ENCODE results near the gene KCNK6. TPM values are rescaled to one million over a fixed set of nuclear protein-coding genes. Genes with fewer than 3 reads are reported as not detected.

The KCNK6 gene
- total RNA-seq, 1 experiment from 2014 or later, result 18.3 TPM

DNA sequence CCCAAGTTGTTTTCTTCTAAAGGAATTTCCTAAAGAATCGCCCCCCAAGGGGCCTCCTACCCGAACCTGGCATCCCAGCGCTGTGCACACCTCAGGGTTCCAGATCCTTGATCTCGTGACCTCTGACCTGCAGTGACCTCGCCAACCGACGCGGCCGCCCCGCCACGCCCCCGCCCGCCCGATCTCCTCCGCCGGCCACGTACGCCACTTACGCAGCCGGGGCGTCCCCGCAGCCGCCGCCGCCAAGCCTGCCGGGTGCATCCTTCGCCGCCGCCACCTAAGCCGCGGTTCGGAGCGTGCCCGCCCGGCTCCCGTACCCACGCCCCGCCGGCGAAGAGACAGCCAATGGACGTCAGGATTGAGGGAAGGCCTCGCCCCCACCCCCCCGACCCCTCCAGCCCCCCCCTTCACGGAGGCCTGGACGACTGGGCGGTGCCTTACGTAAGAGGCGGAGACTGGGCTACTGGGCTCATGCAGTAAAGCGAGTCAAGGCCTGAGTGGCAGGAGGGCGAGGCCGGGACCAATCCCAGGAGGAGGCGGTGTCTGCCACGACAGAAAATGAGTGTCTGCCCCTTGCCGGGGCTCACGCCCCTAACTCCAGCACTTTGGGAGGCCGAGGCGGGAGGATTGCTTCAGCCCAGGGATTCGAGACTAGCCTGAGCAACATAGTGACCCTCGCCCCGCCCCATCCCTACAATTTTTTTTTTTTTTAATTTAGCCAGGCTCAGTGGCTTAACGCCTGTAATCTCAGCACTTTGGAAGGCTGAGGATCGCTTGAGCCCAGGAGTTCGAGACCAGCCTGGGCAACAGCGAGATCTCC lies 3.8 kb upstream of the KCNK6 start, which contains the start of gene YIF1B (continued):
- TF ChIP-seq OVOL2 (CRISPR knock-in tag; IDR thresholded peaks at IDR 0.05; ENCODE audit: borderline replicate concordance) (no peak), TEAD4 (CRISPR knock-in tag; IDR thresholded peaks at IDR 0.05) (no peak), RELA (CRISPR knock-in tag; IDR thresholded peaks at IDR 0.05; ENCODE audit: borderline replicate concordance) (no peak), ZNF396 (CRISPR knock-in tag; IDR thresholded peaks at IDR 0.05; ENCODE audit: borderline replicate concordance) (no peak), ZNF317 (CRISPR knock-in tag; IDR thresholded peaks at IDR 0.05; ENCODE audit: borderline replicate concordance, low read depth) (no peak), SMAD4 (CRISPR knock-in tag; IDR thresholded peaks at IDR 0.05) (no peak), ZNF121 (CRISPR knock-in tag; IDR thresholded peaks at IDR 0.05) (no peak)
- TF ChIP-seq, protein P1, sequence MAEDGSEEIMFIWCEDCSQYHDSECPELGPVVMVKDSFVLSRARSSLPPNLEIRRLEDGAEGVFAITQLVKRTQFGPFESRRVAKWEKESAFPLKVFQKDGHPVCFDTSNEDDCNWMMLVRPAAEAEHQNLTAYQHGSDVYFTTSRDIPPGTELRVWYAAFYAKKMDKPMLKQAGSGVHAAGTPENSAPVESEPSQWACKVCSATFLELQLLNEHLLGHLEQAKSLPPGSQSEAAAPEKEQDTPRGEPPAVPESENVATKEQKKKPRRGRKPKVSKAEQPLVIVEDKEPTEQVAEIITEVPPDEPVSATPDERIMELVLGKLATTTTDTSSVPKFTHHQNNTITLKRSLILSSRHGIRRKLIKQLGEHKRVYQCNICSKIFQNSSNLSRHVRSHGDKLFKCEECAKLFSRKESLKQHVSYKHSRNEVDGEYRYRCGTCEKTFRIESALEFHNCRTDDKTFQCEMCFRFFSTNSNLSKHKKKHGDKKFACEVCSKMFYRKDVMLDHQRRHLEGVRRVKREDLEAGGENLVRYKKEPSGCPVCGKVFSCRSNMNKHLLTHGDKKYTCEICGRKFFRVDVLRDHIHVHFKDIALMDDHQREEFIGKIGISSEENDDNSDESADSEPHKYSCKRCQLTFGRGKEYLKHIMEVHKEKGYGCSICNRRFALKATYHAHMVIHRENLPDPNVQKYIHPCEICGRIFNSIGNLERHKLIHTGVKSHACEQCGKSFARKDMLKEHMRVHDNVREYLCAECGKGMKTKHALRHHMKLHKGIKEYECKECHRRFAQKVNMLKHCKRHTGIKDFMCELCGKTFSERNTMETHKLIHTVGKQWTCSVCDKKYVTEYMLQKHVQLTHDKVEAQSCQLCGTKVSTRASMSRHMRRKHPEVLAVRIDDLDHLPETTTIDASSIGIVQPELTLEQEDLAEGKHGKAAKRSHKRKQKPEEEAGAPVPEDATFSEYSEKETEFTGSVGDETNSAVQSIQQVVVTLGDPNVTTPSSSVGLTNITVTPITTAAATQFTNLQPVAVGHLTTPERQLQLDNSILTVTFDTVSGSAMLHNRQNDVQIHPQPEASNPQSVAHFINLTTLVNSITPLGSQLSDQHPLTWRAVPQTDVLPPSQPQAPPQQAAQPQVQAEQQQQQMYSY (CRISPR knock-in tag; IDR thresholded peaks at IDR 0.05), result no peak
- TF ChIP-seq, protein P2, sequence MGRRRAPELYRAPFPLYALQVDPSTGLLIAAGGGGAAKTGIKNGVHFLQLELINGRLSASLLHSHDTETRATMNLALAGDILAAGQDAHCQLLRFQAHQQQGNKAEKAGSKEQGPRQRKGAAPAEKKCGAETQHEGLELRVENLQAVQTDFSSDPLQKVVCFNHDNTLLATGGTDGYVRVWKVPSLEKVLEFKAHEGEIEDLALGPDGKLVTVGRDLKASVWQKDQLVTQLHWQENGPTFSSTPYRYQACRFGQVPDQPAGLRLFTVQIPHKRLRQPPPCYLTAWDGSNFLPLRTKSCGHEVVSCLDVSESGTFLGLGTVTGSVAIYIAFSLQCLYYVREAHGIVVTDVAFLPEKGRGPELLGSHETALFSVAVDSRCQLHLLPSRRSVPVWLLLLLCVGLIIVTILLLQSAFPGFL (CRISPR knock-in tag; IDR thresholded peaks at IDR 0.05; ENCODE audit: borderline replicate concordance), result no peak
- TF ChIP-seq, protein P3, sequence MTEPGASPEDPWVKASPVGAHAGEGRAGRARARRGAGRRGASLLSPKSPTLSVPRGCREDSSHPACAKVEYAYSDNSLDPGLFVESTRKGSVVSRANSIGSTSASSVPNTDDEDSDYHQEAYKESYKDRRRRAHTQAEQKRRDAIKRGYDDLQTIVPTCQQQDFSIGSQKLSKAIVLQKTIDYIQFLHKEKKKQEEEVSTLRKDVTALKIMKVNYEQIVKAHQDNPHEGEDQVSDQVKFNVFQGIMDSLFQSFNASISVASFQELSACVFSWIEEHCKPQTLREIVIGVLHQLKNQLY (CRISPR knock-in tag; IDR thresholded peaks at IDR 0.05), result no peak
- TF ChIP-seq, protein P4, sequence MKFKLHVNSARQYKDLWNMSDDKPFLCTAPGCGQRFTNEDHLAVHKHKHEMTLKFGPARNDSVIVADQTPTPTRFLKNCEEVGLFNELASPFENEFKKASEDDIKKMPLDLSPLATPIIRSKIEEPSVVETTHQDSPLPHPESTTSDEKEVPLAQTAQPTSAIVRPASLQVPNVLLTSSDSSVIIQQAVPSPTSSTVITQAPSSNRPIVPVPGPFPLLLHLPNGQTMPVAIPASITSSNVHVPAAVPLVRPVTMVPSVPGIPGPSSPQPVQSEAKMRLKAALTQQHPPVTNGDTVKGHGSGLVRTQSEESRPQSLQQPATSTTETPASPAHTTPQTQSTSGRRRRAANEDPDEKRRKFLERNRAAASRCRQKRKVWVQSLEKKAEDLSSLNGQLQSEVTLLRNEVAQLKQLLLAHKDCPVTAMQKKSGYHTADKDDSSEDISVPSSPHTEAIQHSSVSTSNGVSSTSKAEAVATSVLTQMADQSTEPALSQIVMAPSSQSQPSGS (CRISPR knock-in tag; IDR thresholded peaks at IDR 0.05; ENCODE audit: borderline replicate concordance, low read depth), result no peak
- TF ChIP-seq, protein P5, sequence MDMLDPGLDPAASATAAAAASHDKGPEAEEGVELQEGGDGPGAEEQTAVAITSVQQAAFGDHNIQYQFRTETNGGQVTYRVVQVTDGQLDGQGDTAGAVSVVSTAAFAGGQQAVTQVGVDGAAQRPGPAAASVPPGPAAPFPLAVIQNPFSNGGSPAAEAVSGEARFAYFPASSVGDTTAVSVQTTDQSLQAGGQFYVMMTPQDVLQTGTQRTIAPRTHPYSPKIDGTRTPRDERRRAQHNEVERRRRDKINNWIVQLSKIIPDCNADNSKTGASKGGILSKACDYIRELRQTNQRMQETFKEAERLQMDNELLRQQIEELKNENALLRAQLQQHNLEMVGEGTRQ (CRISPR knock-in tag; IDR thresholded peaks at IDR 0.05), result peak; percentile 64
- TF ChIP-seq, protein P6, sequence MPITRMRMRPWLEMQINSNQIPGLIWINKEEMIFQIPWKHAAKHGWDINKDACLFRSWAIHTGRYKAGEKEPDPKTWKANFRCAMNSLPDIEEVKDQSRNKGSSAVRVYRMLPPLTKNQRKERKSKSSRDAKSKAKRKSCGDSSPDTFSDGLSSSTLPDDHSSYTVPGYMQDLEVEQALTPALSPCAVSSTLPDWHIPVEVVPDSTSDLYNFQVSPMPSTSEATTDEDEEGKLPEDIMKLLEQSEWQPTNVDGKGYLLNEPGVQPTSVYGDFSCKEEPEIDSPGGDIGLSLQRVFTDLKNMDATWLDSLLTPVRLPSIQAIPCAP (CRISPR knock-in tag; IDR thresholded peaks at IDR 0.05), result no peak
- TF ChIP-seq, protein P7, sequence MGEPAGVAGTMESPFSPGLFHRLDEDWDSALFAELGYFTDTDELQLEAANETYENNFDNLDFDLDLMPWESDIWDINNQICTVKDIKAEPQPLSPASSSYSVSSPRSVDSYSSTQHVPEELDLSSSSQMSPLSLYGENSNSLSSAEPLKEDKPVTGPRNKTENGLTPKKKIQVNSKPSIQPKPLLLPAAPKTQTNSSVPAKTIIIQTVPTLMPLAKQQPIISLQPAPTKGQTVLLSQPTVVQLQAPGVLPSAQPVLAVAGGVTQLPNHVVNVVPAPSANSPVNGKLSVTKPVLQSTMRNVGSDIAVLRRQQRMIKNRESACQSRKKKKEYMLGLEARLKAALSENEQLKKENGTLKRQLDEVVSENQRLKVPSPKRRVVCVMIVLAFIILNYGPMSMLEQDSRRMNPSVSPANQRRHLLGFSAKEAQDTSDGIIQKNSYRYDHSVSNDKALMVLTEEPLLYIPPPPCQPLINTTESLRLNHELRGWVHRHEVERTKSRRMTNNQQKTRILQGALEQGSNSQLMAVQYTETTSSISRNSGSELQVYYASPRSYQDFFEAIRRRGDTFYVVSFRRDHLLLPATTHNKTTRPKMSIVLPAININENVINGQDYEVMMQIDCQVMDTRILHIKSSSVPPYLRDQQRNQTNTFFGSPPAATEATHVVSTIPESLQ (CRISPR knock-in tag; IDR thresholded peaks at IDR 0.05), result no peak
- TF ChIP-seq, protein P8, sequence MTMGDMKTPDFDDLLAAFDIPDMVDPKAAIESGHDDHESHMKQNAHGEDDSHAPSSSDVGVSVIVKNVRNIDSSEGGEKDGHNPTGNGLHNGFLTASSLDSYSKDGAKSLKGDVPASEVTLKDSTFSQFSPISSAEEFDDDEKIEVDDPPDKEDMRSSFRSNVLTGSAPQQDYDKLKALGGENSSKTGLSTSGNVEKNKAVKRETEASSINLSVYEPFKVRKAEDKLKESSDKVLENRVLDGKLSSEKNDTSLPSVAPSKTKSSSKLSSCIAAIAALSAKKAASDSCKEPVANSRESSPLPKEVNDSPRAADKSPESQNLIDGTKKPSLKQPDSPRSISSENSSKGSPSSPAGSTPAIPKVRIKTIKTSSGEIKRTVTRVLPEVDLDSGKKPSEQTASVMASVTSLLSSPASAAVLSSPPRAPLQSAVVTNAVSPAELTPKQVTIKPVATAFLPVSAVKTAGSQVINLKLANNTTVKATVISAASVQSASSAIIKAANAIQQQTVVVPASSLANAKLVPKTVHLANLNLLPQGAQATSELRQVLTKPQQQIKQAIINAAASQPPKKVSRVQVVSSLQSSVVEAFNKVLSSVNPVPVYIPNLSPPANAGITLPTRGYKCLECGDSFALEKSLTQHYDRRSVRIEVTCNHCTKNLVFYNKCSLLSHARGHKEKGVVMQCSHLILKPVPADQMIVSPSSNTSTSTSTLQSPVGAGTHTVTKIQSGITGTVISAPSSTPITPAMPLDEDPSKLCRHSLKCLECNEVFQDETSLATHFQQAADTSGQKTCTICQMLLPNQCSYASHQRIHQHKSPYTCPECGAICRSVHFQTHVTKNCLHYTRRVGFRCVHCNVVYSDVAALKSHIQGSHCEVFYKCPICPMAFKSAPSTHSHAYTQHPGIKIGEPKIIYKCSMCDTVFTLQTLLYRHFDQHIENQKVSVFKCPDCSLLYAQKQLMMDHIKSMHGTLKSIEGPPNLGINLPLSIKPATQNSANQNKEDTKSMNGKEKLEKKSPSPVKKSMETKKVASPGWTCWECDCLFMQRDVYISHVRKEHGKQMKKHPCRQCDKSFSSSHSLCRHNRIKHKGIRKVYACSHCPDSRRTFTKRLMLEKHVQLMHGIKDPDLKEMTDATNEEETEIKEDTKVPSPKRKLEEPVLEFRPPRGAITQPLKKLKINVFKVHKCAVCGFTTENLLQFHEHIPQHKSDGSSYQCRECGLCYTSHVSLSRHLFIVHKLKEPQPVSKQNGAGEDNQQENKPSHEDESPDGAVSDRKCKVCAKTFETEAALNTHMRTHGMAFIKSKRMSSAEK (CRISPR knock-in tag; IDR thresholded peaks at IDR 0.05; ENCODE audit: borderline replicate concordance), result no peak
- TF ChIP-seq, protein P9, sequence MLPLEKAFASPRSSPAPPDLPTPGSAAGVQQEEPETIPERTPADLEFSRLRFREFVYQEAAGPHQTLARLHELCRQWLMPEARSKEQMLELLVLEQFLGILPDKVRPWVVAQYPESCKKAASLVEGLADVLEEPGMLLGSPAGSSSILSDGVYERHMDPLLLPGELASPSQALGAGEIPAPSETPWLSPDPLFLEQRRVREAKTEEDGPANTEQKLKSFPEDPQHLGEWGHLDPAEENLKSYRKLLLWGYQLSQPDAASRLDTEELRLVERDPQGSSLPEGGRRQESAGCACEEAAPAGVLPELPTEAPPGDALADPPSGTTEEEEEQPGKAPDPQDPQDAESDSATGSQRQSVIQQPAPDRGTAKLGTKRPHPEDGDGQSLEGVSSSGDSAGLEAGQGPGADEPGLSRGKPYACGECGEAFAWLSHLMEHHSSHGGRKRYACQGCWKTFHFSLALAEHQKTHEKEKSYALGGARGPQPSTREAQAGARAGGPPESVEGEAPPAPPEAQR (CRISPR knock-in tag; IDR thresholded peaks at IDR 0.05), result no peak
- TF ChIP-seq, protein P10, sequence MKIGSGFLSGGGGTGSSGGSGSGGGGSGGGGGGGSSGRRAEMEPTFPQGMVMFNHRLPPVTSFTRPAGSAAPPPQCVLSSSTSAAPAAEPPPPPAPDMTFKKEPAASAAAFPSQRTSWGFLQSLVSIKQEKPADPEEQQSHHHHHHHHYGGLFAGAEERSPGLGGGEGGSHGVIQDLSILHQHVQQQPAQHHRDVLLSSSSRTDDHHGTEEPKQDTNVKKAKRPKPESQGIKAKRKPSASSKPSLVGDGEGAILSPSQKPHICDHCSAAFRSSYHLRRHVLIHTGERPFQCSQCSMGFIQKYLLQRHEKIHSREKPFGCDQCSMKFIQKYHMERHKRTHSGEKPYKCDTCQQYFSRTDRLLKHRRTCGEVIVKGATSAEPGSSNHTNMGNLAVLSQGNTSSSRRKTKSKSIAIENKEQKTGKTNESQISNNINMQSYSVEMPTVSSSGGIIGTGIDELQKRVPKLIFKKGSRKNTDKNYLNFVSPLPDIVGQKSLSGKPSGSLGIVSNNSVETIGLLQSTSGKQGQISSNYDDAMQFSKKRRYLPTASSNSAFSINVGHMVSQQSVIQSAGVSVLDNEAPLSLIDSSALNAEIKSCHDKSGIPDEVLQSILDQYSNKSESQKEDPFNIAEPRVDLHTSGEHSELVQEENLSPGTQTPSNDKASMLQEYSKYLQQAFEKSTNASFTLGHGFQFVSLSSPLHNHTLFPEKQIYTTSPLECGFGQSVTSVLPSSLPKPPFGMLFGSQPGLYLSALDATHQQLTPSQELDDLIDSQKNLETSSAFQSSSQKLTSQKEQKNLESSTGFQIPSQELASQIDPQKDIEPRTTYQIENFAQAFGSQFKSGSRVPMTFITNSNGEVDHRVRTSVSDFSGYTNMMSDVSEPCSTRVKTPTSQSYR (CRISPR knock-in tag; IDR thresholded peaks at IDR 0.05), result no peak

Measured in WTC11 (cell line).